ENCODE results near the gene IFI16. TPM values are rescaled to one million over a fixed set of nuclear protein-coding genes. Genes with fewer than 3 reads are reported as not detected.

The IFI16 gene
- total RNA-seq, 1 donor from 2014 or later = 8.9 TPM

DNA sequence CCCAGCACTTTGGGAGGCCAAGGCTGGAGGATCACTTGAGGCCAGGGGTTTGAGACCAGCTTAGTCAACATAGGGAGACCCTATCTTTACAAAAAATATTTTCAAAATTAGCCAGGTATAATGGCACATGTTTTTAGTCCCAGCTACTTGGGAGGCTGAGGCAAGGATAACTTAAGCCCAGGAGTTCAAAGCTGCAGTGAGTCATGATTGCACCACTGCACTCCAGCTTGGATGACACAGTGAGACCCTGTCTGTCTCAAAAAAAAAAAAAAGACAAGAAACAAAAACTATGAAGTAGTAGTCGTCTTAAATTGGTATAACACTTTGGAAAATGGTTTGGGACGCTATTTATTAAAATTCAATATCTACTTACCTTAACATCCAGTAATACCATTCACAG is 59.2 kb downstream of the IFI16 start:
- H3K27ac Mint-ChIP-seq = no peak overlapping the region
- H3K27me3 Mint-ChIP-seq = no peaks in the 10 kb centered on the region
- H3K36me3 Mint-ChIP-seq (ENCODE audit: insufficient read depth) = no peaks in the 10 kb centered on the region
- TF ChIP-seq, protein P1, sequence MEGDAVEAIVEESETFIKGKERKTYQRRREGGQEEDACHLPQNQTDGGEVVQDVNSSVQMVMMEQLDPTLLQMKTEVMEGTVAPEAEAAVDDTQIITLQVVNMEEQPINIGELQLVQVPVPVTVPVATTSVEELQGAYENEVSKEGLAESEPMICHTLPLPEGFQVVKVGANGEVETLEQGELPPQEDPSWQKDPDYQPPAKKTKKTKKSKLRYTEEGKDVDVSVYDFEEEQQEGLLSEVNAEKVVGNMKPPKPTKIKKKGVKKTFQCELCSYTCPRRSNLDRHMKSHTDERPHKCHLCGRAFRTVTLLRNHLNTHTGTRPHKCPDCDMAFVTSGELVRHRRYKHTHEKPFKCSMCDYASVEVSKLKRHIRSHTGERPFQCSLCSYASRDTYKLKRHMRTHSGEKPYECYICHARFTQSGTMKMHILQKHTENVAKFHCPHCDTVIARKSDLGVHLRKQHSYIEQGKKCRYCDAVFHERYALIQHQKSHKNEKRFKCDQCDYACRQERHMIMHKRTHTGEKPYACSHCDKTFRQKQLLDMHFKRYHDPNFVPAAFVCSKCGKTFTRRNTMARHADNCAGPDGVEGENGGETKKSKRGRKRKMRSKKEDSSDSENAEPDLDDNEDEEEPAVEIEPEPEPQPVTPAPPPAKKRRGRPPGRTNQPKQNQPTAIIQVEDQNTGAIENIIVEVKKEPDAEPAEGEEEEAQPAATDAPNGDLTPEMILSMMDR (IDR thresholded peaks at IDR 0.05; ENCODE audit: unreplicated experiment) = no peak
- no peaks in the 10 kb centered on the region for H3K9me3 Mint-ChIP-seq (ENCODE audit: low read depth)
- H3K4me1 Mint-ChIP-seq (ENCODE audit: low read depth) = peaks cover 6% of the 10 kb centered on the region
- H3K4me3 Mint-ChIP-seq (ENCODE audit: low read depth) = no peak overlapping the region
- no peak for DNase-seq (ENCODE audit: low spot score, unreplicated experiment)

GRCh38 chr1:159071970-159072582 is 62.4 kb downstream of the IFI16 start:
- Mint-ChIP-seq H3K36me3 (ENCODE audit: insufficient read depth) (no peaks in the 10 kb centered on the region), H3K27me3 (no peaks in the 10 kb centered on the region), H3K27ac (no peak overlapping the region), H3K4me3 (ENCODE audit: low read depth) (no peak overlapping the region), H3K4me1 (ENCODE audit: low read depth) (peaks cover 6% of the 10 kb centered on the region), H3K9me3 (ENCODE audit: low read depth) (no peaks in the 10 kb centered on the region)
- no peak for DNase-seq (ENCODE audit: low spot score, unreplicated experiment)
- TF ChIP-seq, protein P1 (IDR thresholded peaks at IDR 0.05; ENCODE audit: unreplicated experiment) = peak; percentile 75

DNA sequence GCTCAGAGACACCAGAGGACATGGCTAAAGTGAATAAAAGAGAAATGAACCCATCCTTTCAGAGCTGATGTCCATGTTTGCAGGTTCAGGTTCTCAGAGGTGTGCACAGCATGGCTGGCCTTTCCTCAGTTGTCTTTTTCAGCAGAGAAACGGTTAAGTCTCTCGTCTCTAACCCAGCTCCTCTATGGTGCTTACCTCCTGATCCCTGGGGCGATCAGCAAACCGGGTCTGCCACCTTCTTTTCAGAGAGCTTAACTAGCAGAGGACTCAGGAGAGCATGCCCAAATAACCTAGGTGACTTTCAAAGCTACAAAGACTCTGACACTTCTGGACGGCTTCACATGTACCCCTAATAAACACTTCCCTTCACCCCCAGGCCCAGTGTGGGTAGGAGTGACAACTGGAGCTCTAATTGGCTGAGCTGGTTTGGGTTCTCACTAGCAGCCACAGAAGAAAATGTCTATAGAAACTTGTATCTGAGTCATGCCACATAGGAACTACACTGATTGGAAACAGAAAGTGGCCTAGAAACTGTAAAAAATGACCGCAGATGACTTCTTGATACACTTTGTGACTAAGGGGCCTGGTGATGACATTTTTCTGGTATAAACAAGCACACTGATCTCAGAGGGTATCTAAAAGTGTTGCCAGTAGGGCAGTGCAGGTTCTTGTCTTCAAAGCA is 66.9 kb downstream of the IFI16 start, which contains the start of gene AIM2:
AIM2 (minus strand) TSS at position 329 of the 682 bp plus-strand sequence. CDS start 3,267 bp downstream, outside the sequence.
- TF ChIP-seq, protein P1 (IDR thresholded peaks at IDR 0.05; ENCODE audit: unreplicated experiment) = no peak
- H3K4me3 Mint-ChIP-seq (ENCODE audit: low read depth) = no peak within 1 kb of the TSS
- H3K9me3 Mint-ChIP-seq (ENCODE audit: low read depth) = no peaks in the 10 kb centered on the region
- no peaks in the 10 kb centered on the region for H3K36me3 Mint-ChIP-seq (ENCODE audit: insufficient read depth)
- no peaks in the 10 kb centered on the region for H3K27me3 Mint-ChIP-seq
- H3K27ac Mint-ChIP-seq = no peak within 1 kb of the TSS
- H3K4me1 Mint-ChIP-seq (ENCODE audit: low read depth) = no peaks in the 10 kb centered on the region
- DNase-seq (ENCODE audit: low spot score, unreplicated experiment) = no peak

DNA sequence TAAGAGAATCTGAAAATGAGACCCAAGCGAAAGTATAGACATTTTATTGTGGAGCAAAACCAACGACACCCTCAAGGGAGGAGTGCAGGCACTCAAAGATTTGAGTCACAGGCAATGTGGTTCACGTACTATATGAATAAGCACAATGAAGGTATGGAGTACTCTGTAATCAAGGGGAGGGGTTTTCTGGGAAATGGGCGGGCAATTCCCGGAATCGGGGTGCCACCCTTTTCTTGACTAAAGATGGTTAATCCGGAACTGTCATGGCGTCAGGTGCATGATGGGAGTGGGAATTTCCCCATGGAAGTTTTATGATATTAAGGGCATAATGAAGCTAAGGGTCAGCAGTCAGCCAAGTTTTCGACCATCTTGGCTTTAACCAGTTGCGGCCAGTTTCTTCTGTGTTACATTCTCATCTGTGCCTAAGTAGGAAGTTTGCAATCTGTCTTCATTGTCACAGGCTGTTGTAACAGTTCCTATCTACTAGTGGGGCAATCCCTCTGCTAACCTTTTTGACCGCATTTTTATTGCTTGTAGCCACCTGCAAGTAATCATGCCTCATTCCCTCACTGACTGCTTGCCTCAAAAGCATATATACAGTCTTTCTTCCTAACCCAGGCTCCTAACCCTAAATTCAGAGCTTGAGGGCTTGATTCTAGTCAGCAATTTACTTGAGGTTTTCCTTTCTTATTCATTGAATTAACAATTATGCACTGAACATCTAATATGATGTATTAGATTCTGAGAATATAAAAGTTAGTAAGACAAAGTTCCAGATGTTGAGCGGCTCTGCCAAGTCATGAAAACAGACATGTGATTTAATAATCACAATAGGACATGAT is 67.6 kb downstream of the IFI16 start:
- no peaks in the 10 kb centered on the region for H3K9me3 Mint-ChIP-seq (ENCODE audit: low read depth)
- H3K27ac Mint-ChIP-seq = no peak overlapping the region
- H3K4me1 Mint-ChIP-seq (ENCODE audit: low read depth) = no peaks in the 10 kb centered on the region
- no peaks in the 10 kb centered on the region for H3K27me3 Mint-ChIP-seq
- H3K36me3 Mint-ChIP-seq (ENCODE audit: insufficient read depth) = no peaks in the 10 kb centered on the region
- H3K4me3 Mint-ChIP-seq (ENCODE audit: low read depth) = no peak overlapping the region
- DNase-seq (ENCODE audit: low spot score, unreplicated experiment) = no peak
- TF ChIP-seq, protein P1 (IDR thresholded peaks at IDR 0.05; ENCODE audit: unreplicated experiment) = no peak

- H3K27me3 Mint-ChIP-seq = no peaks in the 10 kb centered on the region
- no peaks in the 10 kb centered on the region for H3K36me3 Mint-ChIP-seq (ENCODE audit: insufficient read depth)
- H3K4me1 Mint-ChIP-seq (ENCODE audit: low read depth) = no peaks in the 10 kb centered on the region
- H3K27ac Mint-ChIP-seq = no peak overlapping the region
- TF ChIP-seq, protein P1 (IDR thresholded peaks at IDR 0.05; ENCODE audit: unreplicated experiment) = no peak
- no peaks in the 10 kb centered on the region for H3K9me3 Mint-ChIP-seq (ENCODE audit: low read depth)
- no peak for DNase-seq (ENCODE audit: low spot score, unreplicated experiment)
- no peak overlapping the region for H3K4me3 Mint-ChIP-seq (ENCODE audit: low read depth)
Measured at GRCh38 chr1:159079525-159079924, 69.8 kb downstream of the IFI16 start.
